Neural cell (in vitro differentiated cells): ENCODE data around the gene DPYD. TPM values are rescaled to one million over a fixed set of nuclear protein-coding genes. Genes with fewer than 3 reads are reported as not detected.

Experiments
- H2AFZ ChIP-seq: fragments of 200-600, 300-800 bp; sonication (generic), shearing (Covaris generic); 2 replicates; pipeline ENCODE4 v1.6.0; 2014; ENCODE audit warnings: low read depth, mild to moderate bottlenecking, antibody characterized with exemption, low read length, moderate library complexity
- H3F3A ChIP-seq: fragments of 200-600 bp; shearing (Covaris generic); 2 replicates; pipeline ENCODE4 v1.6.1; 2016; ENCODE audit warnings: mild to moderate bottlenecking, moderate library complexity, mixed read lengths, antibody characterized with exemption, low read length; ENCODE audit not compliant: insufficient read depth, poor library complexity, severe bottlenecking
- H3K27ac ChIP-seq: fragments of 200-600, 300-800 bp; sonication (generic), shearing (Covaris generic); 2 replicates; pipeline ENCODE4 v1.5.1; 2014; ENCODE audit warnings: mild to moderate bottlenecking, low read length, moderate library complexity
- H3K27me3 ChIP-seq: fragments of 300-800, 200-600 bp; sonication (generic), shearing (Covaris generic); 2 replicates; pipeline ENCODE4 v1.6.0; 2014; ENCODE audit warnings: mild to moderate bottlenecking, low read depth, low read length, moderate library complexity; ENCODE audit not compliant: insufficient read depth
- H3K36me3 ChIP-seq: fragments of 300-800, 200-600 bp; sonication (generic), shearing (Covaris generic); 2 replicates; pipeline ENCODE4 v1.5.1; 2014; ENCODE audit warnings: mild to moderate bottlenecking, antibody characterized with exemption, low read length, moderate library complexity; ENCODE audit not compliant: insufficient read depth
- H3K4me2 ChIP-seq: fragments of 300-800, 200-600 bp; sonication (generic), shearing (Covaris generic); 2 replicates; pipeline ENCODE4 v1.6.0; 2014; ENCODE audit warnings: mild to moderate bottlenecking, low read length
- H3K4me3 ChIP-seq: fragments of 300-800, 200-600 bp; sonication (generic), shearing (Covaris generic); 2 replicates; pipeline ENCODE4 v1.5.1; 2014; ENCODE audit warnings: mild to moderate bottlenecking, low read length, moderate library complexity
- H3K79me2 ChIP-seq: fragments of 200-600 bp; shearing (Covaris generic); replicated peaks from 2 replicates; pipeline ENCODE4 v1.6.0; 2014; ENCODE audit warnings: mild to moderate bottlenecking, low read length, moderate library complexity; ENCODE audit not compliant: insufficient read depth
- H3K9ac ChIP-seq: fragments of 300-800, 200-600 bp; sonication (generic), shearing (Covaris generic); 2 replicates; pipeline ENCODE4 v1.6.1; 2016; ENCODE audit warnings: mild to moderate bottlenecking, low read length, mixed read lengths
- H3K9me2 ChIP-seq: fragments of 200-600 bp; shearing (Covaris generic); 2 replicates; pipeline ENCODE4 v1.6.1; 2016; ENCODE audit warnings: mild to moderate bottlenecking, low read length, mixed read lengths; ENCODE audit not compliant: insufficient read depth
- H3K9me3 ChIP-seq: fragments of 200-600, 300-800 bp; sonication (generic), shearing (Covaris generic); 2 replicates; pipeline ENCODE4 v1.6.1; 2016; ENCODE audit warnings: mild to moderate bottlenecking, mixed run types, low read length, moderate library complexity, mixed read lengths
- H4K20me1 ChIP-seq: fragments of 200-600 bp; shearing (Covaris generic); 2 replicates; pipeline ENCODE4 v1.6.1; 2016; ENCODE audit warnings: mild to moderate bottlenecking, mixed run types; ENCODE audit not compliant: insufficient read depth
- EP300 ChIP-seq: fragments of 450-650 bp; conservative IDR thresholded peaks from 2 replicates; pipeline ENCODE4 v1.6.1; 2014; ENCODE audit warnings: antibody characterized with exemption, mild to moderate bottlenecking, moderate library complexity; ENCODE audit not compliant: poor library complexity, severe bottlenecking
- EZH2 ChIP-seq: fragments of 200-600, 300-800 bp; shearing (Covaris generic), sonication (generic); IDR thresholded peaks from 2 replicates; pipeline ENCODE4 v1.6.1; 2014; ENCODE audit warnings: antibody characterized with exemption, low read length, borderline replicate concordance, mild to moderate bottlenecking; ENCODE audit not compliant: insufficient read depth, poor library complexity, severe bottlenecking
- MXI1 ChIP-seq: fragments of 450-650 bp; conservative IDR thresholded peaks from 2 replicates; pipeline ENCODE4 v1.6.1; 2014; ENCODE audit warnings: antibody characterized with exemption, mild to moderate bottlenecking; ENCODE audit not compliant: poor library complexity, severe bottlenecking
- POLR2AphosphoS5 ChIP-seq: IDR thresholded peaks from 2 replicates; pipeline ENCODE4 v1.6.1; 2012
- RAD21 ChIP-seq: fragments of 450-650 bp; conservative IDR thresholded peaks from 2 replicates; pipeline ENCODE4 v1.6.1; 2014; ENCODE audit warnings: antibody characterized with exemption, mild to moderate bottlenecking, moderate library complexity
- SMC3 ChIP-seq: fragments of 450-650 bp; conservative IDR thresholded peaks from 2 replicates; pipeline ENCODE4 v1.6.1; 2014; ENCODE audit warnings: antibody characterized with exemption, mild to moderate bottlenecking, moderate library complexity; ENCODE audit not compliant: poor library complexity
- TAF1 ChIP-seq: IDR thresholded peaks from 2 replicates; pipeline ENCODE4 v1.6.1; 2012; ENCODE audit warnings: low read depth
- polyA plus RNA-seq: library from polyadenylated mRNA; depleted of rRNA; stranded (reverse); fragments of >200 nt; gene quantifications from 2 replicates; pipeline ENCODE4 v1.2.3, GENCODE V29; 2014
- TF ChIP-seq, protein P1 (sequence below): fragments of 450-650 bp; IDR thresholded peaks from 2 replicates; pipeline ENCODE4 v1.5.1; 2014; ENCODE audit warnings: antibody characterized with exemption, mild to moderate bottlenecking, moderate library complexity; ENCODE audit not compliant: poor library complexity, severe bottlenecking
- TF ChIP-seq, protein P2 (sequence below): IDR thresholded peaks from 2 replicates; pipeline ENCODE4 v1.6.1; 2012; ENCODE audit warnings: borderline replicate concordance

DPYD gene
- polyA plus RNA-seq, 1 donor from 2014 or later, result 6.7 TPM

DNA sequence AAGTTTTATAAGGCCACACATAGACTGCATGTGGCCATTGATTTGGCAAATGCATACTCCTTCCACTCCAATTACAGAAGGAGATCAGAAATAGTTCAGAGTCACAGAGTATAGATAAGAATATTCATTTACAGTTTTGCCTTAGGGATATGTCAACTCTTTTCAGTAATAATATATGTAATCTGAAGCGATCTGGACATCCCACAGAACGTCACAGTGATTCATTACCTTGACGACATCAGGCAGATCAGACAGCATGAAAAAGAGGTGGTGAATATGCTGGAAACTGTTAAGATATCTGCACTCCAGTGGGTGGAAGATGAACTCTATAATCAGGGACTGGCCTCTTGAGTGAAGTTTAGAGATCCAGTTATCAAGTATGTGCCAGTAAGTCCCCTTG is 240.4 kb downstream of the DPYD start:
- no peaks in the 10 kb centered on the region for H4K20me1 ChIP-seq
- H3K4me2 ChIP-seq, result no peak overlapping the region
- no peaks in the 10 kb centered on the region for H3F3A ChIP-seq
- H3K4me3 ChIP-seq, result no peak overlapping the region
- H3K27ac ChIP-seq, result no peak overlapping the region
- no peak overlapping the region for H2AFZ ChIP-seq
- TF ChIP-seq EP300 (no peak), SMC3 (no peak), POLR2AphosphoS5 (no peak), EZH2 (no peak), MXI1 (no peak), TAF1 (no peak), RAD21 (no peak)
- TF ChIP-seq, protein P1, sequence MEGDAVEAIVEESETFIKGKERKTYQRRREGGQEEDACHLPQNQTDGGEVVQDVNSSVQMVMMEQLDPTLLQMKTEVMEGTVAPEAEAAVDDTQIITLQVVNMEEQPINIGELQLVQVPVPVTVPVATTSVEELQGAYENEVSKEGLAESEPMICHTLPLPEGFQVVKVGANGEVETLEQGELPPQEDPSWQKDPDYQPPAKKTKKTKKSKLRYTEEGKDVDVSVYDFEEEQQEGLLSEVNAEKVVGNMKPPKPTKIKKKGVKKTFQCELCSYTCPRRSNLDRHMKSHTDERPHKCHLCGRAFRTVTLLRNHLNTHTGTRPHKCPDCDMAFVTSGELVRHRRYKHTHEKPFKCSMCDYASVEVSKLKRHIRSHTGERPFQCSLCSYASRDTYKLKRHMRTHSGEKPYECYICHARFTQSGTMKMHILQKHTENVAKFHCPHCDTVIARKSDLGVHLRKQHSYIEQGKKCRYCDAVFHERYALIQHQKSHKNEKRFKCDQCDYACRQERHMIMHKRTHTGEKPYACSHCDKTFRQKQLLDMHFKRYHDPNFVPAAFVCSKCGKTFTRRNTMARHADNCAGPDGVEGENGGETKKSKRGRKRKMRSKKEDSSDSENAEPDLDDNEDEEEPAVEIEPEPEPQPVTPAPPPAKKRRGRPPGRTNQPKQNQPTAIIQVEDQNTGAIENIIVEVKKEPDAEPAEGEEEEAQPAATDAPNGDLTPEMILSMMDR, result no peak
- TF ChIP-seq, protein P2, sequence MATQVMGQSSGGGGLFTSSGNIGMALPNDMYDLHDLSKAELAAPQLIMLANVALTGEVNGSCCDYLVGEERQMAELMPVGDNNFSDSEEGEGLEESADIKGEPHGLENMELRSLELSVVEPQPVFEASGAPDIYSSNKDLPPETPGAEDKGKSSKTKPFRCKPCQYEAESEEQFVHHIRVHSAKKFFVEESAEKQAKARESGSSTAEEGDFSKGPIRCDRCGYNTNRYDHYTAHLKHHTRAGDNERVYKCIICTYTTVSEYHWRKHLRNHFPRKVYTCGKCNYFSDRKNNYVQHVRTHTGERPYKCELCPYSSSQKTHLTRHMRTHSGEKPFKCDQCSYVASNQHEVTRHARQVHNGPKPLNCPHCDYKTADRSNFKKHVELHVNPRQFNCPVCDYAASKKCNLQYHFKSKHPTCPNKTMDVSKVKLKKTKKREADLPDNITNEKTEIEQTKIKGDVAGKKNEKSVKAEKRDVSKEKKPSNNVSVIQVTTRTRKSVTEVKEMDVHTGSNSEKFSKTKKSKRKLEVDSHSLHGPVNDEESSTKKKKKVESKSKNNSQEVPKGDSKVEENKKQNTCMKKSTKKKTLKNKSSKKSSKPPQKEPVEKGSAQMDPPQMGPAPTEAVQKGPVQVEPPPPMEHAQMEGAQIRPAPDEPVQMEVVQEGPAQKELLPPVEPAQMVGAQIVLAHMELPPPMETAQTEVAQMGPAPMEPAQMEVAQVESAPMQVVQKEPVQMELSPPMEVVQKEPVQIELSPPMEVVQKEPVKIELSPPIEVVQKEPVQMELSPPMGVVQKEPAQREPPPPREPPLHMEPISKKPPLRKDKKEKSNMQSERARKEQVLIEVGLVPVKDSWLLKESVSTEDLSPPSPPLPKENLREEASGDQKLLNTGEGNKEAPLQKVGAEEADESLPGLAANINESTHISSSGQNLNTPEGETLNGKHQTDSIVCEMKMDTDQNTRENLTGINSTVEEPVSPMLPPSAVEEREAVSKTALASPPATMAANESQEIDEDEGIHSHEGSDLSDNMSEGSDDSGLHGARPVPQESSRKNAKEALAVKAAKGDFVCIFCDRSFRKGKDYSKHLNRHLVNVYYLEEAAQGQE, result no peak
- H3K9me2 ChIP-seq, result no peaks in the 10 kb centered on the region
- no peaks in the 10 kb centered on the region for H3K79me2 ChIP-seq
- no peaks in the 10 kb centered on the region for H3K9me3 ChIP-seq
- no peaks in the 10 kb centered on the region for H3K36me3 ChIP-seq
- H3K9ac ChIP-seq, result no peak overlapping the region
- H3K27me3 ChIP-seq, result no peaks in the 10 kb centered on the region

DNA sequence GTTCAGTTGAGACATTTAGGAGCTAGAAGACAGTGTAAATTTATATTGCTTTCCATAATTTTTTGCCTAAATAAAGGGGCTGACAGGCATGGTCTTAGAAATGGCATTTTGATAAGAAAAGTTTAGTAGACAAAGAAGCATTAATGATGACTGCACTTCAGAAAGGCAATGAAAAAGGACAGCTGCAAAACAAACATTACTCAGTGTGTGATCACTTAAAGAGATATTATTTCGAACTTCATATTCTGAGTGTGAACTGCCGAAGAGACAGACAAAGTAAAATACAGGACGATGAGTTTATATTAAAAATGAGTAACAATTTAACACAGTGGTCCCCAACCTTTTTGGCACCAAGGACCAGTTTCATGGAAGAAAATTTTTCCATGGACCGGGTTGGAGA is 243.1 kb downstream of the DPYD start:
- Histone ChIP-seq H3K27me3 (no peaks in the 10 kb centered on the region), H3K9me2 (no peaks in the 10 kb centered on the region), H3K9me3 (no peaks in the 10 kb centered on the region), H3K4me3 (no peak overlapping the region), H3F3A (no peaks in the 10 kb centered on the region), H3K27ac (no peak overlapping the region), H3K36me3 (no peaks in the 10 kb centered on the region), H2AFZ (no peak overlapping the region), H3K79me2 (no peaks in the 10 kb centered on the region), H3K9ac (no peak overlapping the region), H3K4me2 (no peak overlapping the region), H4K20me1 (no peaks in the 10 kb centered on the region)
- TF ChIP-seq MXI1 (no peak), EZH2 (no peak), POLR2AphosphoS5 (no peak), SMC3 (no peak), TAF1 (no peak), EP300 (no peak)
- TF ChIP-seq, protein P2, result no peak
- TF ChIP-seq, protein P1, result no peak
